SH-SY5Y (cell line): ENCODE measurements around the gene ADGRG4.

Experiments
- GATA2 ChIP-seq: IDR thresholded peaks from 2 replicates; pipeline ENCODE4 v1.6.1; 2011; ENCODE audit warnings: mild to moderate bottlenecking, low read depth, low read length
- GATA3 ChIP-seq: IDR thresholded peaks from 2 replicates; pipeline ENCODE4 v1.6.1; 2011; ENCODE audit warnings: low read depth, mild to moderate bottlenecking, low read length, moderate library complexity

Gene ADGRG4

GRCh38 chrX:136457303-136457917, 156.6 kb downstream of the ADGRG4 start:
- TF ChIP-seq GATA2 (no peak), GATA3 (no peak)

- no peak for TF ChIP-seq GATA2
- TF ChIP-seq GATA3, result no peak
Measured at GRCh38 chrX:136464589-136464988, 163.8 kb downstream of the ADGRG4 start.
